ENCODE measurements around the gene PTGS1.

GRCh38 chr9:122383992-122384461 lies 13.2 kb downstream of the PTGS1 start:
- TF ChIP-seq CTCF (IDR thresholded peaks at IDR 0.05) (no peak), EZH2 (IDR thresholded peaks at IDR 0.05; ENCODE audit: borderline replicate concordance, insufficient read depth, low read depth, low read length, poor library complexity, severe bottlenecking) (no peak)
